ENCODE results near the gene MLLT1.

- TF ChIP-seq IKZF1 (conservative IDR thresholded peaks at IDR 0.05) (no peak), BCL3 (IDR thresholded peaks at IDR 0.05; ENCODE audit: borderline replicate concordance, insufficient read depth, low read depth, low read length, poor library complexity, severe bottlenecking) (no peak), NBN (IDR thresholded peaks at IDR 0.05) (no peak), POLR2A (IDR thresholded peaks at IDR 0.05; ENCODE audit: low read depth, low read length) (no peak), SUZ12 (IDR thresholded peaks at IDR 0.05; ENCODE audit: unreplicated experiment) (no peak), ZBTB11 (CRISPR knock-in tag; IDR thresholded peaks at IDR 0.05) (no peak), ATF2 (IDR thresholded peaks at IDR 0.05; ENCODE audit: low read length) (no peak), CTCF (IDR thresholded peaks at IDR 0.05 in 2 of 3, conservative IDR thresholded peaks at IDR 0.05 in 1 of 3; ENCODE audit: control insufficient read depth in 2 of 3, extremely low read depth in 1 of 3, insufficient read depth in 1 of 3, low read depth in 3 of 3, low read length in 3 of 3) (no peak), ASH2L (IDR thresholded peaks at IDR 0.05; ENCODE audit: borderline replicate concordance, low read depth) (no peak), EGR1 (IDR thresholded peaks at IDR 0.05; ENCODE audit: borderline replicate concordance in 1 of 2, low read depth in 2 of 2, low read length in 2 of 2) (no peak), SRF (IDR thresholded peaks at IDR 0.05; ENCODE audit: low read depth in 2 of 2, low read length in 2 of 2) (no peak), ZNF592 (IDR thresholded peaks at IDR 0.05) (no peak), TARDBP (IDR thresholded peaks at IDR 0.05; ENCODE audit: borderline replicate concordance) (no peak), EP300 (IDR thresholded peaks at IDR 0.05; ENCODE audit: borderline replicate concordance in 1 of 2, control insufficient read depth in 1 of 2, low read depth in 2 of 2, low read length in 2 of 2) (no peak)
These were observed 43.2 kb downstream of the MLLT1 start for GRCh38 chr19:6236310-6237291.
